ENCODE results near the gene YPEL1. TPM values are rescaled to one million over a fixed set of nuclear protein-coding genes. Genes with fewer than 3 reads are reported as not detected.
"Not testable (repeated sequence)": the region's sequence is repeated elsewhere in the genome, so short reads cannot be mapped to it uniquely, and the experiment has no call there.

Gene YPEL1
- total RNA-seq, 1 experiment from 2014 or later, result 3.6 TPM

DNA sequence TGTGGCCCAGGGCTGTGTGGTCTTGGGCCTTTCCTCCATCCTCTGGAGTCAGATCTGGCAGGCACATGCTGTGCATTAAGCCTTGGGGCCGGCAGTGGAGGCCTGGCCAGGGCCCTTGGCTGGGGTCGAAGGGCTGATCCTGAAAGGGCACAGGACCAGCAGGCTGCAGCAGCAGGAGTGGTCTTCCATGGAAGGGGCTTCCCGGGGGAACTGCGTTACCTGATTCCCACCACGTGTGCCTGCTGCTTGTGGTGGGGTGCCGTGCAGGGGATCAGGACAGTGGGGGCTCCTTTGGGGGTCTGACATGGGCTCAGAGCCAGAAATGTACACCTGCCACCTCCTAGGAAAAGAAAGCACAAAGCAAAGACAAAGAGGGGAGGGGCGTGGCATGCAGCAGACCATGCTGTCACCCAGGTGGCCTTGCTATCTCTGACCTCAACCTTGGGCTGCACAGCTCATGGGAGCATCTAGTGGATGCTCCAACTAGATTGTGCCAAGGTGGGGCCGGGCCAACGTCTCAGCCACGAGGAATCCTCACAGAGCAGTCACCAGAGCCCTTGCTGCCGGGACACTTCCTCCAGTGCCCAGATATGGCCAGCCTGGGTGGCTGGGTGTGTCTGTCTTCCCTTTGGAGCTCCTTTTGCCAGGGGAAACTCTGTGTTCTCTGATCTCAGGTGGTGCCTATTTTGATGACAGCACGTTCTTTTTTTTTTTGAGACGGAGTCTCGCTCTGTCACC is 17.9 kb upstream of the YPEL1 start:
- TF ChIP-seq CTCF (conservative IDR thresholded peaks at IDR 0.05; ENCODE audit: low read depth, low read length) (no peak), EZH2 (IDR thresholded peaks at IDR 0.05; ENCODE audit: borderline replicate concordance, low read depth, low read length, poor library complexity, severe bottlenecking) (no peak)

DNA sequence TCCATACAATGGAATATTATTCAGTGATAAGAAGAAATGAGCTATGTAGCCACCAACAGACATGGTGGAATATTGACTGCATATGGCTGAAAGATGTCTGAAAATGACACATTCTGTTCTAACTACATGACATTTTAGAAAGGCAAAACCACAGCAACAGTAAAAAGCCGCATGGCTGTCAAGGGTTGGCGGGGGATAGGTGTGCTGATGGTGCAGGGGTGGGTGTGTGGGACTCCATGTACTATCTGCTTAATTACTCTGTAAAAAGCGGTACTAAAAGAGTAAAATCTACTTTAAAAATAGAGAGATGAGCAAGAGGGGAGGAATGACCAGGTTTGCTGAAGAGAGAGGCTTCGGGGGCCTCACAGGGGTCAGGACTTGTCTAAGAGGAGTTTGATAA is 16.7 kb upstream of the YPEL1 start:
- intact Hi-C loops (cut with micrococcal nuclease; ENCODE audit: unreplicated experiment), result no loop called here

More for the DNA sequence above, 17.9 kb upstream of the YPEL1 start:
- Histone ChIP-seq H3K4me3 (ENCODE audit: low read depth, low read length, poor library complexity, severe bottlenecking) (no peak overlapping the region), H3K27ac (ENCODE audit: low read depth, low read length, poor library complexity, severe bottlenecking) (no peak overlapping the region), H3K36me3 (ENCODE audit: insufficient read depth, low read length, poor library complexity, severe bottlenecking) (no peaks in the 10 kb centered on the region), H3K4me1 (ENCODE audit: insufficient read depth, low read length, poor library complexity, severe bottlenecking) (peaks cover 10% of the 10 kb centered on the region), H3K27me3 (replicated peaks; ENCODE audit: insufficient read depth, low read depth, low read length, poor library complexity) (no peaks in the 10 kb centered on the region), H3K9me3 (ENCODE audit: low read depth, low read length, poor library complexity, severe bottlenecking) (no peaks in the 10 kb centered on the region)
- intact Hi-C loops (cut with micrococcal nuclease; ENCODE audit: unreplicated experiment), result no loop called here
- CTCF ChIA-PET, result no interaction called here
- no peak for DNase-seq (ENCODE audit: low spot score)
- POLR2A ChIA-PET (ENCODE audit: low non-redundant PET), result no interaction called here
- BruUV-seq (replicated peaks), result no TSS peak

GRCh38 chr22:21745948-21746347 is 10.4 kb upstream of the YPEL1 start:
- DNase-seq (ENCODE audit: low spot score), result no peak
- H3K36me3 ChIP-seq (ENCODE audit: insufficient read depth, low read length, poor library complexity, severe bottlenecking), result no peaks in the 10 kb centered on the region
- H3K27ac ChIP-seq (ENCODE audit: low read depth, low read length, poor library complexity, severe bottlenecking), result no peak overlapping the region
- intact Hi-C loops (cut with micrococcal nuclease; ENCODE audit: unreplicated experiment), result no loop called here
- ChIA-PET CTCF (no interaction called here), POLR2A (ENCODE audit: low non-redundant PET) (no interaction called here)
- TF ChIP-seq EZH2 (IDR thresholded peaks at IDR 0.05; ENCODE audit: borderline replicate concordance, low read depth, low read length, poor library complexity, severe bottlenecking), result no peak
- no peak for TF ChIP-seq CTCF (conservative IDR thresholded peaks at IDR 0.05; ENCODE audit: low read depth, low read length)
- no TSS peak for BruUV-seq (replicated peaks)
- H3K4me3 ChIP-seq (ENCODE audit: low read depth, low read length, poor library complexity, severe bottlenecking), result no peak overlapping the region
- H3K9me3 ChIP-seq (ENCODE audit: low read depth, low read length, poor library complexity, severe bottlenecking), result no peaks in the 10 kb centered on the region
- no peaks in the 10 kb centered on the region for H3K27me3 ChIP-seq (replicated peaks; ENCODE audit: insufficient read depth, low read depth, low read length, poor library complexity)
- no peaks in the 10 kb centered on the region for H3K4me1 ChIP-seq (ENCODE audit: insufficient read depth, low read length, poor library complexity, severe bottlenecking)

More for the DNA sequence above, 16.7 kb upstream of the YPEL1 start:
- no peaks in the 10 kb centered on the region for H3K27me3 ChIP-seq (replicated peaks; ENCODE audit: insufficient read depth, low read depth, low read length, poor library complexity)
- no peaks in the 10 kb centered on the region for H3K9me3 ChIP-seq (ENCODE audit: low read depth, low read length, poor library complexity, severe bottlenecking)
- H3K4me1 ChIP-seq (ENCODE audit: insufficient read depth, low read length, poor library complexity, severe bottlenecking), result peaks cover 10% of the 10 kb centered on the region
- H3K27ac ChIP-seq (ENCODE audit: low read depth, low read length, poor library complexity, severe bottlenecking), result no peak overlapping the region
- TF ChIP-seq EZH2 (IDR thresholded peaks at IDR 0.05; ENCODE audit: borderline replicate concordance, low read depth, low read length, poor library complexity, severe bottlenecking) (no peak), CTCF (conservative IDR thresholded peaks at IDR 0.05; ENCODE audit: low read depth, low read length) (no peak)
- no peak overlapping the region for H3K4me3 ChIP-seq (ENCODE audit: low read depth, low read length, poor library complexity, severe bottlenecking)
- POLR2A ChIA-PET (ENCODE audit: low non-redundant PET), result no interaction called here
- CTCF ChIA-PET, result no interaction called here
- BruUV-seq (replicated peaks), result no TSS peak
- DNase-seq (ENCODE audit: low spot score), result no peak
- no peaks in the 10 kb centered on the region for H3K36me3 ChIP-seq (ENCODE audit: insufficient read depth, low read length, poor library complexity, severe bottlenecking)

GRCh38 chr22:21744917-21745316 is 9.3 kb upstream of the YPEL1 start:
- POLR2A ChIA-PET (ENCODE audit: low non-redundant PET); intact Hi-C loops (cut with micrococcal nuclease; ENCODE audit: unreplicated experiment); H3K9me3 ChIP-seq (ENCODE audit: low read depth, low read length, poor library complexity, severe bottlenecking); H3K27me3 ChIP-seq (replicated peaks; ENCODE audit: insufficient read depth, low read depth, low read length, poor library complexity); CTCF ChIA-PET; H3K4me3 ChIP-seq (ENCODE audit: low read depth, low read length, poor library complexity, severe bottlenecking); BruUV-seq (replicated peaks); H3K36me3 ChIP-seq (ENCODE audit: insufficient read depth, low read length, poor library complexity, severe bottlenecking); H3K27ac ChIP-seq (ENCODE audit: low read depth, low read length, poor library complexity, severe bottlenecking); DNase-seq (ENCODE audit: low spot score); H3K4me1 ChIP-seq (ENCODE audit: insufficient read depth, low read length, poor library complexity, severe bottlenecking): not testable (repeated sequence)

Data from A673 (cell line).